HG02798 (cell line): ENCODE measurements around the gene ZNF691.
"Not testable (repeated sequence)": the region's sequence is repeated elsewhere in the genome, so short reads cannot be mapped to it uniquely, and the experiment has no call there.

Experiments used
- ATAC-seq: cut with Tn5 transposase; IDR thresholded peaks from one replicate; pipeline ENCODE4 v1.9.1; 2021; ENCODE audit warnings: mild to moderate bottlenecking; ENCODE audit not compliant: unreplicated experiment, poor library complexity

The ZNF691 gene

DNA sequence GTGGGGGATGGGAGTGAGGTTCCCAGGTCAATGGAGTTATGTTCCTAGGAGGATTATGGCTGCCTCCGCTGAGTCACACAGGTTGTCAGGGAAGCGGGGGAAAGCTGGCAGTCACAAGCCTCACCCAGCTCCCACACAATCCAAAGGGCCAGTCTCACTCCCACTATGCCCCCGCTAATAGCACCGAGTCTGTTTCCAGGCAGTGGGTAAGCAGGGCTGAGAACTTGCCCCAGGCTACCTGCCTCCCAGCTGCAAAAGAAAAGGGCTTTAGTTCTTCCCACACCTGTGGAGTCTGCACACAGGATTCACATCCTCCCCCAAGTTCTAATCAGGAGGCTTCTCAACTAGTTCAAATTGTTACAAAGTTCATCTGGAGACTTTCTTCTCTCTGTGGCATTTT is 53.5 kb downstream of the ZNF691 start:
- ATAC-seq = not testable (repeated sequence)
